OCI-LY1 (cell line): ENCODE measurements around the gene LRRC41.

Experiments
- H2AFZ ChIP-seq: fragments of 200-600 bp; sonication (generic), shearing (Covaris generic); 2 replicates; pipeline ENCODE4 v1.6.0; 2014; ENCODE audit warnings: antibody characterized with exemption, mild to moderate bottlenecking, low read length
- H3F3A ChIP-seq: fragments of 200-600 bp; sonication (generic), shearing (Covaris generic); 2 replicates; pipeline ENCODE4 v1.6.0; 2014; ENCODE audit warnings: mild to moderate bottlenecking, antibody characterized with exemption, low read length, moderate library complexity; ENCODE audit not compliant: insufficient read depth
- H3K27ac ChIP-seq: fragments of 200-600 bp; sonication (generic); 2 replicates; pipeline ENCODE4 v1.5.1; 2014; ENCODE audit warnings: low read length, mixed run types, mild to moderate bottlenecking, low read depth; ENCODE audit not compliant: poor library complexity, severe bottlenecking
- H3K27me3 ChIP-seq: fragments of 200-600 bp; sonication (generic); 2 replicates; pipeline ENCODE4 v1.6.0; 2014; ENCODE audit warnings: antibody characterized with exemption, mild to moderate bottlenecking, low read length, moderate library complexity; ENCODE audit not compliant: insufficient read depth
- H3K36me3 ChIP-seq: fragments of 200-600 bp; sonication (generic); 2 replicates; pipeline ENCODE4 v1.6.1; 2014; ENCODE audit warnings: mild to moderate bottlenecking, antibody characterized with exemption, low read length, moderate library complexity, mixed read lengths; ENCODE audit not compliant: insufficient read depth
- H3K4me1 ChIP-seq: fragments of 200-600 bp; sonication (generic); 2 replicates; pipeline ENCODE4 v1.5.1; 2014; ENCODE audit warnings: mild to moderate bottlenecking, low read length, moderate library complexity; ENCODE audit not compliant: insufficient read depth, severe bottlenecking
- H3K4me2 ChIP-seq: fragments of 200-600 bp; sonication (generic), shearing (Covaris generic); 2 replicates; pipeline ENCODE4 v1.6.1; 2014; ENCODE audit warnings: low read length
- H3K4me3 ChIP-seq: fragments of 200-600 bp; sonication (generic); 2 replicates; pipeline ENCODE4 v1.5.1; 2014; ENCODE audit warnings: low read length, low read depth, mild to moderate bottlenecking, mixed read lengths; ENCODE audit not compliant: poor library complexity, severe bottlenecking
- H3K79me2 ChIP-seq: fragments of 200-600 bp; shearing (Covaris generic); 2 replicates; pipeline ENCODE4 v1.6.1; 2016; ENCODE audit warnings: mixed run types, low read length, mixed read lengths; ENCODE audit not compliant: insufficient read depth
- H3K9ac ChIP-seq: fragments of 200-600 bp; sonication (generic), shearing (Covaris generic); 2 replicates; pipeline ENCODE4 v1.6.1; 2014; ENCODE audit warnings: mild to moderate bottlenecking, low read length, mixed read lengths
- H3K9me2 ChIP-seq: fragments of 200-600 bp; sonication (generic), shearing (Covaris generic); 2 replicates; pipeline ENCODE4 v1.6.1; 2014; ENCODE audit warnings: low read depth, mild to moderate bottlenecking, low read length, mixed read lengths
- H3K9me3 ChIP-seq: fragments of 200-600 bp; shearing (Covaris generic); 2 replicates; pipeline ENCODE4 v1.6.1; 2014; ENCODE audit warnings: low read length, mixed read lengths
- H4K20me1 ChIP-seq: fragments of 200-600 bp; sonication (generic), shearing (Covaris generic); 2 replicates; pipeline ENCODE4 v1.6.0; 2016; ENCODE audit warnings: mild to moderate bottlenecking, low read length; ENCODE audit not compliant: insufficient read depth
- CTCF ChIP-seq: fragments of 200-600 bp; sonication (generic), shearing (Covaris generic); IDR thresholded peaks from 2 replicates; pipeline ENCODE4 v1.5.1; 2017; ENCODE audit warnings: mild to moderate bottlenecking, antibody characterized with exemption, low read length, moderate library complexity, mixed read lengths
- EZH2 ChIP-seq: fragments of 200-600 bp; sonication (generic), shearing (Covaris generic); IDR thresholded peaks from 2 replicates; pipeline ENCODE4 v1.8.0; 2017; ENCODE audit warnings: borderline replicate concordance, mixed run types, mild to moderate bottlenecking, antibody characterized with exemption, low read length, moderate library complexity, mixed read lengths

LRRC41 gene

GRCh38 chr1:46315669-46316403 lies 12.4 kb upstream of the LRRC41 start:
- H3K36me3 ChIP-seq = peaks cover 63% of the 10 kb centered on the region
- no peaks in the 10 kb centered on the region for H3K27me3 ChIP-seq
- no peak overlapping the region for H2AFZ ChIP-seq
- no peak overlapping the region for H3K4me3 ChIP-seq
- no peak for TF ChIP-seq EZH2
- no peak for TF ChIP-seq CTCF
- H3K9ac ChIP-seq = no peak overlapping the region
- H3K4me2 ChIP-seq = no peak overlapping the region
- no peaks in the 10 kb centered on the region for H3F3A ChIP-seq
- H4K20me1 ChIP-seq = no peaks in the 10 kb centered on the region
- no peaks in the 10 kb centered on the region for H3K9me3 ChIP-seq
- no peaks in the 10 kb centered on the region for H3K79me2 ChIP-seq
- H3K9me2 ChIP-seq = no peaks in the 10 kb centered on the region
- H3K4me1 ChIP-seq = no peaks in the 10 kb centered on the region
- H3K27ac ChIP-seq = no peak overlapping the region

- Histone ChIP-seq H4K20me1 (no peaks in the 10 kb centered on the region), H3F3A (no peaks in the 10 kb centered on the region), H3K27me3 (no peaks in the 10 kb centered on the region), H3K79me2 (peaks cover 36% of the 10 kb centered on the region), H3K9me3 (no peaks in the 10 kb centered on the region), H3K9me2 (no peaks in the 10 kb centered on the region), H3K36me3 (peaks cover 80% of the 10 kb centered on the region), H3K4me1 (peaks cover 27% of the 10 kb centered on the region), H3K4me2 (no peak overlapping the region), H3K9ac (no peak overlapping the region), H3K27ac (no peak overlapping the region), H2AFZ (no peak overlapping the region), H3K4me3 (no peak overlapping the region)
- TF ChIP-seq EZH2 = no peak
- no peak for TF ChIP-seq CTCF
Observed at GRCh38 chr1:46310321-46310720, 6.9 kb upstream of the LRRC41 start.

- no peak overlapping the region for H3K4me2 ChIP-seq
- no peaks in the 10 kb centered on the region for H3K9me2 ChIP-seq
- H3F3A ChIP-seq = no peaks in the 10 kb centered on the region
- H3K9me3 ChIP-seq = no peaks in the 10 kb centered on the region
- H3K27me3 ChIP-seq = no peaks in the 10 kb centered on the region
- no peak for TF ChIP-seq EZH2
- TF ChIP-seq CTCF = no peak
- H3K27ac ChIP-seq = no peak overlapping the region
- peaks cover 27% of the 10 kb centered on the region for H3K4me1 ChIP-seq
- no peaks in the 10 kb centered on the region for H4K20me1 ChIP-seq
- no peak overlapping the region for H3K9ac ChIP-seq
- H3K79me2 ChIP-seq = peaks cover 44% of the 10 kb centered on the region
- no peak overlapping the region for H3K4me3 ChIP-seq
- H3K36me3 ChIP-seq = peaks cover 74% of the 10 kb centered on the region
- H2AFZ ChIP-seq = no peak overlapping the region
Observed at GRCh38 chr1:46309401-46310159, 6.2 kb upstream of the LRRC41 start.
